Activated naive CD4-positive, alpha-beta T cell treated with anti-CD3 and anti-CD28 coated beads, Interleukin-2, amount 50 U/mL, for 72 hours (primary cell): ENCODE results near the gene BHLHE23. TPM values are rescaled to one million over a fixed set of nuclear protein-coding genes. Genes with fewer than 3 reads are reported as not detected.

Source experiments
- total RNA-seq, 2 donors: library from RNA; stranded (reverse); gene quantifications; one replicate each; pipeline ENCODE4 v1.2.3, GENCODE V29; 2022

The BHLHE23 gene
- total RNA-seq, 2 donors from 2014 or later, result not detected

Other genes with a start within 250 kb of the BHLHE23 start
- 10 to 100 TPM; 13.5 to 19.4 TPM for gene MRGBP, start 210.5 kb downstream of the BHLHE23 start, total RNA-seq
- 10 to 100 TPM; 32.9 to 51.6 TPM for gene OGFR, start 202.1 kb downstream of the BHLHE23 start, total RNA-seq
- gene COL9A3, start 189.9 kb downstream of the BHLHE23 start, total RNA-seq, result not detected
- 1 to 10 TPM; 3.5 to 5.7 TPM for gene TCFL5, start 145.1 kb downstream of the BHLHE23 start, total RNA-seq
- 10 to 100 TPM; 40.1 to 52.7 TPM for gene DIDO1, start 80.5 kb downstream of the BHLHE23 start, total RNA-seq
- gene GID8, start 68.8 kb downstream of the BHLHE23 start, total RNA-seq, result 10 to 100 TPM; 39.7 to 47.3 TPM
- gene SLC17A9, start 54.3 kb downstream of the BHLHE23 start, total RNA-seq, result 10 to 100 TPM; 17.5 to 22.0 TPM
- 10 to 100 TPM; 34.7 to 39.1 TPM for gene YTHDF1, start 209.2 kb upstream of the BHLHE23 start, total RNA-seq
- gene BIRC7, start 228.9 kb upstream of the BHLHE23 start, total RNA-seq, result under 1 TPM in 1 of 2 donors, not detected in 1; 0.51 TPM
- gene NKAIN4, start 247.5 kb upstream of the BHLHE23 start, total RNA-seq, result not detected